Mesenchymal stem cell (in vitro differentiated cells and primary cell): ENCODE results near the gene C9orf85.

Source experiments
- DNase-seq: peaks from one replicate; pipeline ENCODE4 v3.0.0-alpha.2; 2013
- H2AFZ ChIP-seq: one replicate; pipeline ENCODE4 v1.6.1; 2013; ENCODE audit warnings: low read depth, mild to moderate bottlenecking, control low read depth, inconsistent platforms, low read length, moderate library complexity
- H2AK5ac ChIP-seq: 2 replicates; pipeline ENCODE4 v1.6.1; 2013; ENCODE audit warnings: low read length, moderate library complexity, mild to moderate bottlenecking, inconsistent platforms; ENCODE audit not compliant: severe bottlenecking
- H2BK120ac ChIP-seq: one replicate; pipeline ENCODE4 v1.6.1; 2013; ENCODE audit warnings: low read depth, mild to moderate bottlenecking, inconsistent platforms, low read length, moderate library complexity
- H2BK12ac ChIP-seq, 2 experiments: one replicate each; pipeline ENCODE4 v1.6.1; 2013; ENCODE audit warnings: inconsistent platforms in 2 of 2, low read length in 2 of 2, mild to moderate bottlenecking in 2 of 2, moderate library complexity in 2 of 2, control low read depth in 1 of 2
- H2BK15ac ChIP-seq: one replicate; pipeline ENCODE4 v1.6.1; 2013; ENCODE audit warnings: mild to moderate bottlenecking, low read depth, inconsistent platforms; ENCODE audit not compliant: poor library complexity, severe bottlenecking
- H2BK5ac ChIP-seq: 2 replicates; pipeline ENCODE4 v1.6.1; 2013; ENCODE audit warnings: low read depth, mild to moderate bottlenecking, low read length, control low read depth, inconsistent platforms; ENCODE audit not compliant: poor library complexity, severe bottlenecking
- H3K14ac ChIP-seq, 2 experiments: one replicate each; pipeline ENCODE4 v1.6.1; 2013; ENCODE audit warnings: inconsistent platforms in 2 of 2, low read length in 2 of 2, control low read depth in 1 of 2, mild to moderate bottlenecking in 1 of 2, moderate library complexity in 1 of 2
- H3K18ac ChIP-seq, 2 experiments: one replicate each; pipeline ENCODE4 v1.6.1; 2013; ENCODE audit warnings: inconsistent platforms in 2 of 2, low read length in 2 of 2, control low read depth in 1 of 2, low read depth in 1 of 2, mild to moderate bottlenecking in 1 of 2
- H3K23ac ChIP-seq, 2 experiments: one replicate each; pipeline ENCODE4 v1.6.1; 2013; ENCODE audit warnings: inconsistent platforms in 2 of 2, low read length in 2 of 2, mild to moderate bottlenecking in 2 of 2, moderate library complexity in 2 of 2, control low read depth in 1 of 2
- H3K27ac ChIP-seq: 2 replicates; pipeline ENCODE4 v1.5.1; 2013; ENCODE audit warnings: mild to moderate bottlenecking, moderate library complexity, low read length, control low read depth, inconsistent platforms; ENCODE audit not compliant: poor library complexity, severe bottlenecking
- H3K27me3 ChIP-seq, 2 experiments: 2 replicates each; pipeline versions ENCODE4 v1.6.1 to v1.7.0; 2013; ENCODE audit warnings: low read length in 2 of 2, mild to moderate bottlenecking in 2 of 2, moderate library complexity in 2 of 2, control low read depth in 1 of 2, inconsistent platforms in 1 of 2; ENCODE audit not compliant: control insufficient read depth in 1 of 2, insufficient read depth in 1 of 2
- H3K36me3 ChIP-seq, 2 experiments: 2 replicates each; pipeline versions ENCODE4 v1.6.1 to v1.7.0; 2013; ENCODE audit warnings: low read length in 2 of 2, control low read depth in 1 of 2, inconsistent platforms in 1 of 2, low read depth in 1 of 2, mild to moderate bottlenecking in 1 of 2; ENCODE audit not compliant: insufficient read depth in 2 of 2, control insufficient read depth in 1 of 2
- H3K4ac ChIP-seq, 2 experiments: one replicate each; pipeline ENCODE4 v1.6.1; 2013; ENCODE audit warnings: inconsistent platforms in 2 of 2, low read length in 2 of 2, mild to moderate bottlenecking in 2 of 2, moderate library complexity in 2 of 2, control low read depth in 1 of 2, low read depth in 1 of 2
- H3K4me1 ChIP-seq: 2 replicates; pipeline ENCODE4 v1.6.1; 2013; ENCODE audit warnings: low read depth, low read length, control low read depth; ENCODE audit not compliant: control insufficient read depth, insufficient read depth
- H3K4me2 ChIP-seq: 2 replicates; pipeline ENCODE4 v1.6.1; 2013; ENCODE audit warnings: low read length, mild to moderate bottlenecking, inconsistent platforms; ENCODE audit not compliant: poor library complexity, severe bottlenecking
- H3K4me3 ChIP-seq, 2 experiments: 2 replicates each; pipeline versions ENCODE4 v1.5.1 to v1.7.0; 2013; ENCODE audit warnings: low read length in 2 of 2, mild to moderate bottlenecking in 2 of 2, control low read depth in 1 of 2, low read depth in 1 of 2; ENCODE audit not compliant: insufficient read depth in 1 of 2
- H3K79me1 ChIP-seq: replicated peaks from 2 replicates; pipeline ENCODE4 v1.6.1; 2013; ENCODE audit warnings: mild to moderate bottlenecking, control low read depth, low read length, inconsistent platforms; ENCODE audit not compliant: poor library complexity, severe bottlenecking
- H3K9ac ChIP-seq: 2 replicates; pipeline ENCODE4 v1.7.0; 2013; ENCODE audit warnings: mild to moderate bottlenecking, low read length, moderate library complexity
- H3K9me3 ChIP-seq: 2 replicates; pipeline ENCODE4 v1.7.0; 2013; ENCODE audit warnings: mild to moderate bottlenecking, low read length; ENCODE audit not compliant: control insufficient read depth
- H4K8ac ChIP-seq: one replicate; pipeline ENCODE4 v1.6.1; 2013; ENCODE audit warnings: inconsistent platforms, mild to moderate bottlenecking, low read length, moderate library complexity
- H4K91ac ChIP-seq: one replicate; pipeline ENCODE4 v1.6.1; 2013; ENCODE audit warnings: mild to moderate bottlenecking, low read length, inconsistent platforms
- WGBS: methylation state at CpG from one replicate; pipeline ENCODE4 v1.1.7; 2013; ENCODE audit warnings: mixed read lengths; 5-methylcytosine and 5-hydroxymethylcytosine counted together

The C9orf85 gene

DNA sequence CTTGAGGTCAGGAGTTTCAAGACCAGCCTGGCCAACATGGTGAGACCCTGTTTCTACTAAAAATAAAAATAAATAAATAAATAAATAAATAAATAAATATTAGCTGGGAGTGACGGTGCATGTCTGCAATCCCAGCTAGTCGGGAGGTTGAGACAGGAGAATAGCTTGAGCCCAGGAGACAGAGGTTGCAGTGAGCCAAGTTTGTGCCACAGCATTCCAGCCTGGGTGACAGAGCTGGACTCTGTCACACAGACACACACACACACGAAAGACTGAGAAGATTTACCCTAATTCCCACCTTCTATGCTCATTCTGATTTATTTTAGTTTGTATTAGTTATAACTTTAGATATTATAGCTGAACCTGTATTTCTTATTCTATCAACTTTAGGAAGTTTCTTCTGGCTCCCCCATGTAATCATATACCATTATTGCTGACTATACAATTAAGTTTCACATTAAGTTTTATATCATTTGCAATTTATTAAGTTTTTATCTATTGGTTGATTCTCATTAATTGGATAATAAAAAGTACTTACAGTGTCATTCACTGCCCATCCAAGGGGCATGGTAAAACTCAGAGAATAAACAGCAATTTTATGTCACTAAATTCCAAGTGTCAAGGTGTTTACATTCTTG lies 21.3 kb upstream of the C9orf85 start:
- Histone ChIP-seq H2BK120ac (no peak overlapping the region), H4K91ac (no peak overlapping the region), H2BK12ac (no peak overlapping the region), H3K4ac (no peak overlapping the region), H3K27me3 (no peaks in the 10 kb centered on the region), H3K4me1 (no peaks in the 10 kb centered on the region), H3K23ac (no peak overlapping the region), H2AFZ (no peak overlapping the region), H4K8ac (no peak overlapping the region), H3K14ac (no peak overlapping the region), H2AK5ac (no peak overlapping the region), H3K4me3 (no peak overlapping the region), H3K36me3 (no peaks in the 10 kb centered on the region), H3K4me2 (no peak overlapping the region), H3K27ac (no peak overlapping the region), H3K79me1 (peaks cover 11% of the 10 kb centered on the region), H3K9ac (no peak overlapping the region), H2BK15ac (no peak overlapping the region), H3K9me3 (no peaks in the 10 kb centered on the region), H3K18ac (no peak overlapping the region), H2BK5ac (no peak overlapping the region)
- DNase-seq, result no peak
- 97% methylated on average over 2 of the region's 3 CpGs for WGBS

DNA sequence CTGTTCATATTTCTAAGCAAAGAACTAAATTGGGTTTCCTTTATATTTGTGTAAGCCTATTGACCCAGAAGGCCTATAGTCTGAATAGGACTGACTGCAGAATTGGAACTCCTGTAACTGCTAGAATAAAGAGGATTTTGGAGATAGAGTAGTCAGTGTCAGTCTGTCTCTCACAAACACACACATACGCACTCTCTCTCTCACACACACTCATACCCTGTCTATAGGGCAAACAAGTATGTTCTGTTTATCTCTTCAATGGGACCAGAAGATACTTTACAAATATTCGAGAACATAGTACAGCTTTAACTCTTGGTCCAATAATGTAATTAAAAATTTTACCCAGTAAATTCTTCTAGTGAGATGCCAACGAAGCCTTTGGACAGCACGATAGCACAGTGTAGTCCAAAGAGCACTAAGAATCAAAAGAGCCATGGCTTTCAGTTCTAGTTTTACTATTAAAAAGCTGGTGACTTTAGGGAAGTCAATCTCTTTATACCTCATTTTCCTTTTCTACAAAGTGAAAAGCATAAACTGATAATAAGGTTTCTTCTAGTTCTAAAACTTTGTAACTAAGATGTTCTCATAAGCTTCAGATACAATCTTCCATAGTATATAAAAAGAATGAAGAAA lies 19.8 kb upstream of the C9orf85 start:
- 98% methylated on average over 3 of the region's 4 CpGs for WGBS

DNA sequence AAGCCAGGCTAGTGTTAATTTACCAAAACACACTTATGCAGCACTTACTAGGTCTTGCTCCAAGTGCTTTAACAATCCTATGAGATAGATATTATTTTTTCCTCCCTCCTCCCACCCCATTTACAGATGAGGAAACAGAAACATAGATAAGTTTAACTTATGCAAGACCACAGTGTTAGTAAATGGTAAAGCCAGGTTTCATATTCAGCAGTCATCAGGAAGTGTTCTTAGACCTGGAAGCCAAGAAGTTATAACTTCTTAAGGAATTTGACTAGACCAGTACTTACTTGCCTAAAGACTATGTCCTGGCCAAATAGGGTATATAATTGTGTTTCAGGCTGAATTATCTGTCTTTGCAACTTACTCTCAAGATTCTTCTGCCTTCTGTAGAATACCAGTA lies 16.3 kb upstream of the C9orf85 start:
- H2BK120ac ChIP-seq, result no peak overlapping the region
- H3K23ac ChIP-seq, result no peak overlapping the region
- no peak overlapping the region for H2BK5ac ChIP-seq

More for the DNA sequence above, 19.8 kb upstream of the C9orf85 start:
- no peak overlapping the region for H2BK15ac ChIP-seq
- peaks cover 10% of the 10 kb centered on the region for H3K79me1 ChIP-seq
- no peak overlapping the region for H3K14ac ChIP-seq
- no peak overlapping the region for H3K4me3 ChIP-seq
- no peak for DNase-seq
- no peak overlapping the region for H3K18ac ChIP-seq
- H4K91ac ChIP-seq, result no peak overlapping the region
- H3K4me2 ChIP-seq, result no peak overlapping the region
- no peak overlapping the region for H2BK12ac ChIP-seq
- no peak overlapping the region for H3K27ac ChIP-seq
- no peak overlapping the region for H2AFZ ChIP-seq
- H3K36me3 ChIP-seq, result no peaks in the 10 kb centered on the region
- H2AK5ac ChIP-seq, result no peak overlapping the region
- no peaks in the 10 kb centered on the region for H3K27me3 ChIP-seq
- no peaks in the 10 kb centered on the region for H3K4me1 ChIP-seq
- no peak overlapping the region for H4K8ac ChIP-seq
- H2BK5ac ChIP-seq, result no peak overlapping the region
- H3K4ac ChIP-seq, result no peak overlapping the region
- no peak overlapping the region for H2BK120ac ChIP-seq
- H3K9me3 ChIP-seq, result no peaks in the 10 kb centered on the region
- H3K23ac ChIP-seq, result no peak overlapping the region
- H3K9ac ChIP-seq, result no peak overlapping the region

DNA sequence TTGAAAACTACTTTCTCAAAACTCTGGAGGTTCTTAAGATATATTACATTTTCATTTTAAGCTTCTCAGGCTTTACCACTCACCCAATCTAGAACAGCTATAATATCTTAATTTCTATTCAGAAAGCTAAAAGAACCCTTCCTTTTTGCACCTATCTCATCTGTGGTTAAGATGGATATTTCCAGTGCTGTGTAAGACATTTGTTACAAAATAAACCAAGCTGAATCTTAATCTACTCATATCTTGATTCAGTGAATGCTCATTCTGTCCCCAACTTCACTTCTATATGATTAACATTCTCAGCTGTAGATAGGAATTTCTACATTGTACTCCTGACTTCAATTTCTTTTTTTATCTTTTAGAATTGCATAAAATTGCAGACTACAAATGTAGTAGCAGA lies 15.5 kb upstream of the C9orf85 start:
- no peak for DNase-seq
- no peaks in the 10 kb centered on the region for H3K9me3 ChIP-seq
- H3K4me2 ChIP-seq, result no peak overlapping the region
- no peak overlapping the region for H2BK12ac ChIP-seq
- no peak overlapping the region for H3K14ac ChIP-seq
- no peak overlapping the region for H3K18ac ChIP-seq
- peaks cover 3% of the 10 kb centered on the region for H3K4me1 ChIP-seq
- H2BK5ac ChIP-seq, result no peak overlapping the region
- no peak overlapping the region for H2BK15ac ChIP-seq
- no peaks in the 10 kb centered on the region for H3K27me3 ChIP-seq
- H2AFZ ChIP-seq, result no peak overlapping the region
- no peaks in the 10 kb centered on the region for H3K36me3 ChIP-seq
- H4K8ac ChIP-seq, result no peak overlapping the region
- H3K79me1 ChIP-seq, result peaks cover 13% of the 10 kb centered on the region
- H3K9ac ChIP-seq, result no peak overlapping the region
- H4K91ac ChIP-seq, result no peak overlapping the region
- no peak overlapping the region for H3K27ac ChIP-seq
- no peak overlapping the region for H2BK120ac ChIP-seq
- H3K4ac ChIP-seq, result no peak overlapping the region
- H3K23ac ChIP-seq, result no peak overlapping the region
- H3K4me3 ChIP-seq, result no peak overlapping the region
- H2AK5ac ChIP-seq, result no peak overlapping the region

More for the DNA sequence above, 16.3 kb upstream of the C9orf85 start:
- Histone ChIP-seq H3K9me3 (no peaks in the 10 kb centered on the region), H4K91ac (no peak overlapping the region), H3K79me1 (peaks cover 12% of the 10 kb centered on the region), H3K4ac (no peak overlapping the region), H2BK12ac (no peak overlapping the region), H4K8ac (no peak overlapping the region), H3K14ac (no peak overlapping the region), H3K4me1 (peaks cover 3% of the 10 kb centered on the region), H3K4me3 (no peak overlapping the region), H3K36me3 (no peaks in the 10 kb centered on the region), H3K4me2 (no peak overlapping the region), H2BK15ac (no peak overlapping the region), H2AFZ (no peak overlapping the region), H2AK5ac (no peak overlapping the region), H3K9ac (no peak overlapping the region), H3K27me3 (no peaks in the 10 kb centered on the region), H3K18ac (no peak overlapping the region), H3K27ac (no peak overlapping the region)
- peak; percentile 12 for DNase-seq
